SK-N-SH treated with all-trans-retinoic acid at 6 μM for 48 hours (cell line): ENCODE data around the gene MAGED2.

ENCODE experiments used
- ATAC-seq: fragments of 200-7000 bp; cut with Tn5 transposase; 3 replicates; pipeline ENCODE4 v1.9.1; 2020; ENCODE audit warnings: mild to moderate bottlenecking, moderate library complexity
- ARNTL ChIP-seq: fragments of 450-650 bp; formaldehyde crosslinking; IDR thresholded peaks from 2 replicates; pipeline ENCODE4 v1.5.0; 2020; ENCODE audit warnings: low read depth, mild to moderate bottlenecking, moderate library complexity, borderline replicate concordance
- BACH2 ChIP-seq: fragments of 250-450 bp; sonication (Bioruptor Pico); IDR thresholded peaks from 2 replicates; pipeline ENCODE4 v1.9.0; 2021; ENCODE audit warnings: mild to moderate bottlenecking, borderline replicate concordance
- CREB5 ChIP-seq: fragments of 250-450 bp; sonication (Bioruptor Pico); IDR thresholded peaks from 2 replicates; pipeline ENCODE4 v1.5.1; 2020; ENCODE audit warnings: low read depth, mild to moderate bottlenecking, moderate library complexity
- CSDC2 ChIP-seq: fragments of 250-450 bp; sonication (Bioruptor Pico); IDR thresholded peaks from 2 replicates; pipeline ENCODE4 v1.5.0; 2020; ENCODE audit warnings: mild to moderate bottlenecking, moderate library complexity
- CSRNP3 ChIP-seq: fragments of 250-450 bp; sonication (Bioruptor Pico); IDR thresholded peaks from 2 replicates; pipeline ENCODE4 v1.5.1; 2021; ENCODE audit warnings: mild to moderate bottlenecking, moderate library complexity
- ESRRG ChIP-seq: fragments of 250-450 bp; sonication (Bioruptor Pico); IDR thresholded peaks from 2 replicates; pipeline ENCODE4 v1.6.1; 2021; ENCODE audit warnings: mild to moderate bottlenecking
- GLIS3 ChIP-seq: fragments of 250-450 bp; sonication (Bioruptor Pico); IDR thresholded peaks from 2 replicates; pipeline ENCODE4 v1.5.0; 2020; ENCODE audit warnings: mild to moderate bottlenecking, moderate library complexity
- ISL1 ChIP-seq: fragments of 250-450 bp; sonication (Bioruptor Pico); IDR thresholded peaks from 2 replicates; pipeline ENCODE4 v2.1.2; 2022; ENCODE audit warnings: mild to moderate bottlenecking, moderate library complexity
- OSR1 ChIP-seq: fragments of 250-450 bp; sonication (Bioruptor Pico); IDR thresholded peaks from 2 replicates; pipeline ENCODE4 v1.8.0; 2022; ENCODE audit warnings: moderate library complexity, mild to moderate bottlenecking, inconsistent platforms
- PATZ1 ChIP-seq: fragments of 250-450 bp; sonication (Bioruptor Pico); IDR thresholded peaks from 2 replicates; pipeline ENCODE4 v1.8.0; 2020; ENCODE audit warnings: mild to moderate bottlenecking, moderate library complexity, borderline replicate concordance
- POU6F1 ChIP-seq: fragments of 250-450 bp; sonication (Bioruptor Pico); IDR thresholded peaks from 2 replicates; pipeline ENCODE4 v1.8.0; 2021; ENCODE audit warnings: low read depth, mild to moderate bottlenecking, moderate library complexity, borderline replicate concordance
- PPARA ChIP-seq: fragments of 250-450 bp; sonication (Bioruptor Pico); IDR thresholded peaks from 2 replicates; pipeline ENCODE4 v1.5.0; 2020; ENCODE audit warnings: mild to moderate bottlenecking, borderline replicate concordance
- RARB ChIP-seq: fragments of 250-450 bp; sonication (Bioruptor Pico); IDR thresholded peaks from 2 replicates; pipeline ENCODE4 v1.8.0; 2021; ENCODE audit warnings: mild to moderate bottlenecking, moderate library complexity
- SNAI2 ChIP-seq: fragments of 250-450 bp; sonication (Bioruptor Pico); IDR thresholded peaks from 2 replicates; pipeline ENCODE4 v1.5.0; 2020; ENCODE audit warnings: mild to moderate bottlenecking, moderate library complexity
- TCF4 ChIP-seq: fragments of 250-450 bp; sonication (Bioruptor Pico); IDR thresholded peaks from 2 replicates; pipeline ENCODE4 v1.8.0; 2021; ENCODE audit warnings: mild to moderate bottlenecking, moderate library complexity, borderline replicate concordance
- TOX ChIP-seq: fragments of 250-450 bp; sonication (Bioruptor Pico); IDR thresholded peaks from 2 replicates; pipeline ENCODE4 v1.8.0; 2021; ENCODE audit warnings: mild to moderate bottlenecking, moderate library complexity, borderline replicate concordance
- TSHZ2 ChIP-seq: fragments of 250-450 bp; sonication (Bioruptor Pico); IDR thresholded peaks from 2 replicates; pipeline ENCODE4 v1.5.0; 2020; ENCODE audit warnings: mild to moderate bottlenecking, moderate library complexity
- ZC3H10 ChIP-seq: fragments of 250-450 bp; sonication (Bioruptor Pico); IDR thresholded peaks from 2 replicates; pipeline ENCODE4 v1.5.1; 2021; ENCODE audit warnings: mild to moderate bottlenecking, moderate library complexity
- ZFP3 ChIP-seq: fragments of 250-450 bp; sonication (Bioruptor Pico); IDR thresholded peaks from 2 replicates; pipeline ENCODE4 v1.5.0; 2020; ENCODE audit warnings: mild to moderate bottlenecking, moderate library complexity
- ZFP30 ChIP-seq: fragments of 450-650 bp; formaldehyde crosslinking; IDR thresholded peaks from 2 replicates; pipeline ENCODE4 v1.5.0; 2022; ENCODE audit warnings: mild to moderate bottlenecking, moderate library complexity
- ZNF70 ChIP-seq: fragments of 450-650 bp; formaldehyde crosslinking; IDR thresholded peaks from 2 replicates; pipeline ENCODE4 v1.5.0; 2020; ENCODE audit warnings: mild to moderate bottlenecking, moderate library complexity
- ZNF8 ChIP-seq: fragments of 450-650 bp; formaldehyde crosslinking; IDR thresholded peaks from 2 replicates; pipeline ENCODE4 v1.5.0; 2020; ENCODE audit warnings: mild to moderate bottlenecking, moderate library complexity

Gene MAGED2

GRCh38 chrX:54808109-54808604, 612 bp downstream of the MAGED2 start:
- TF ChIP-seq PPARA (CRISPR knock-in tag) (no peak), SNAI2 (CRISPR knock-in tag) (no peak), CREB5 (CRISPR knock-in tag) (no peak), ZNF8 (no peak), ZFP30 (no peak)
- peak; percentile 71 for ATAC-seq

GRCh38 chrX:54808605-54809483, 1.3 kb downstream of the MAGED2 start:
- ATAC-seq: peak; percentile 88
- TF ChIP-seq OSR1 (CRISPR knock-in tag) (no peak), BACH2 (CRISPR knock-in tag) (no peak), ZFP30 (no peak), ZC3H10 (CRISPR knock-in tag) (no peak), TSHZ2 (CRISPR knock-in tag) (no peak), PPARA (CRISPR knock-in tag) (no peak), GLIS3 (CRISPR knock-in tag) (no peak), PATZ1 (CRISPR knock-in tag) (no peak), TOX (CRISPR knock-in tag) (no peak), ZFP3 (CRISPR knock-in tag) (no peak), CSDC2 (no peak), CSRNP3 (CRISPR knock-in tag) (no peak), ISL1 (CRISPR knock-in tag) (no peak), ESRRG (no peak), SNAI2 (CRISPR knock-in tag) (no peak), RARB (no peak)

GRCh38 chrX:54810532-54810931, 3.0 kb downstream of the MAGED2 start:
- TF ChIP-seq GLIS3 (CRISPR knock-in tag) (no peak), ZNF8 (no peak), TOX (CRISPR knock-in tag) (no peak), ARNTL (no peak), PATZ1 (CRISPR knock-in tag) (no peak), ZNF70 (CRISPR knock-in tag) (no peak), SNAI2 (CRISPR knock-in tag) (no peak), TCF4 (CRISPR knock-in tag) (no peak), OSR1 (CRISPR knock-in tag) (no peak), ZC3H10 (CRISPR knock-in tag) (no peak), POU6F1 (no peak), ISL1 (CRISPR knock-in tag) (no peak), ZFP3 (CRISPR knock-in tag) (no peak), CSDC2 (no peak), PPARA (CRISPR knock-in tag) (no peak), RARB (no peak), CSRNP3 (CRISPR knock-in tag) (no peak)
- no peak for ATAC-seq
